GM10266 (cell line): ENCODE results near the gene UTS2R.

Experiments
- DNase-seq: peaks from one replicate; pipeline ENCODE4 v3.0.0; 2012; ENCODE audit errors: extremely low spot score
- CTCF ChIP-seq: IDR thresholded peaks from 2 replicates; pipeline ENCODE4 v1.5.1; 2012; ENCODE audit warnings: mild to moderate bottlenecking, low read depth; ENCODE audit not compliant: control insufficient read depth, insufficient read depth; ENCODE audit errors: missing control alignments

The UTS2R gene

GRCh38 chr17:82397449-82398335, 26.1 kb downstream of the UTS2R start:
- no peak for DNase-seq
- TF ChIP-seq CTCF, result no peak

GRCh38 chr17:82399041-82399441, 27.5 kb downstream of the UTS2R start:
- TF ChIP-seq CTCF, result no peak

GRCh38 chr17:82399601-82400101, 28.1 kb downstream of the UTS2R start:
- TF ChIP-seq CTCF, result no peak
- no peak for DNase-seq

More at GRCh38 chr17:82399041-82399441, 27.5 kb downstream of the UTS2R start:
- DNase-seq, result no peak

- no peak for TF ChIP-seq CTCF
- no peak for DNase-seq
Measured at GRCh38 chr17:82400206-82400605, 28.6 kb downstream of the UTS2R start.

- DNase-seq, result peak; percentile 92
- no peak for TF ChIP-seq CTCF
Measured at GRCh38 chr17:82400830-82401229, 29.3 kb downstream of the UTS2R start.

- TF ChIP-seq CTCF, result no peak
- no peak for DNase-seq
Measured at GRCh38 chr17:82402865-82403264, 31.3 kb downstream of the UTS2R start.
